NT2/D1 (cell line): Measurements from ENCODE around the gene GBA3.

Source experiments
- SUZ12 ChIP-seq: IDR thresholded peaks from 2 replicates; pipeline ENCODE4 v1.6.1; 2011; ENCODE audit not compliant: insufficient read length, insufficient read depth; ENCODE audit errors: extremely low read depth
- YY1 ChIP-seq: IDR thresholded peaks from 2 replicates; pipeline ENCODE4 v1.6.1; 2011; ENCODE audit not compliant: insufficient read length, insufficient read depth
- ZNF274 ChIP-seq: IDR thresholded peaks from 2 replicates; pipeline ENCODE4 v1.6.1; 2011; ENCODE audit warnings: mild to moderate bottlenecking, low read depth, low read length

GRCh38 chr4:22857411-22857810 is 164.7 kb downstream of the GBA3 start:
- no peak for TF ChIP-seq YY1
- TF ChIP-seq ZNF274 = no peak
- TF ChIP-seq SUZ12 = no peak
